Activated T-helper 1 cell treated with anti-CD3 and anti-CD28 coated beads, Interleukin-2, amount 50 U/mL, for 16 hours (primary cell): ENCODE measurements around the gene ARRDC2.
A peak's percentile ranks its signal among the peaks of the same experiment; 100 is the strongest.
"Not testable (repeated sequence)": the region's sequence is repeated elsewhere in the genome, so short reads cannot be mapped to it uniquely, and the experiment has no call there.

ENCODE experiments used
- DNase-seq, 2 donors: peaks; one replicate each; pipeline ENCODE4 v3.0.0-alpha.2; 2020; ENCODE audit warnings: low read depth in 1 of 2, low spot score in 1 of 2

The ARRDC2 gene

GRCh38 chr19:18016209-18016910 lies 8.4 kb downstream of the ARRDC2 start:
- no peak for DNase-seq

GRCh38 chr19:18017275-18018083 lies 9.5 kb downstream of the ARRDC2 start:
- no peak for DNase-seq

GRCh38 chr19:18020212-18021085 lies 12.5 kb downstream of the ARRDC2 start:
- DNase-seq = no peak

- peak; percentile 57 to 68 for DNase-seq
These were observed 13.3 kb downstream of the ARRDC2 start for GRCh38 chr19:18021121-18021755.

GRCh38 chr19:18023622-18024251 lies 15.8 kb downstream of the ARRDC2 start:
- DNase-seq = peak in 1 of 2 donors; percentile 51

- DNase-seq = no peak
These were observed 19.2 kb downstream of the ARRDC2 start for GRCh38 chr19:18027151-18027550.

GRCh38 chr19:18029617-18030338 lies 21.8 kb downstream of the ARRDC2 start:
- no peak for DNase-seq

GRCh38 chr19:18031401-18031800 lies 23.4 kb downstream of the ARRDC2 start:
- not testable (repeated sequence) for DNase-seq

GRCh38 chr19:18032102-18032501 lies 24.1 kb downstream of the ARRDC2 start:
- not testable (repeated sequence) for DNase-seq

- DNase-seq = no peak
These were observed 33.1 kb downstream of the ARRDC2 start for GRCh38 chr19:18041054-18041453.

GRCh38 chr19:18043676-18044075 lies 35.7 kb downstream of the ARRDC2 start:
- no peak for DNase-seq

GRCh38 chr19:18044825-18045304 lies 36.9 kb downstream of the ARRDC2 start:
- peak; percentile 64 to 73 for DNase-seq

GRCh38 chr19:18045307-18046050 lies 37.5 kb downstream of the ARRDC2 start:
- DNase-seq = no peak

- DNase-seq = no peak
These were observed 38.2 kb downstream of the ARRDC2 start for GRCh38 chr19:18046059-18046718.

GRCh38 chr19:18049385-18049784 lies 41.4 kb downstream of the ARRDC2 start:
- DNase-seq = no peak

- no peak for DNase-seq
These were observed 43.9 kb downstream of the ARRDC2 start for GRCh38 chr19:18051887-18052286.

GRCh38 chr19:18053576-18054219 lies 45.7 kb downstream of the ARRDC2 start:
- DNase-seq = no peak

GRCh38 chr19:18055967-18056366 lies 48.0 kb downstream of the ARRDC2 start:
- DNase-seq = no peak
